NCI-H510A treated with DMSO at 0.1 percent for 48 hours (cell line): ENCODE data around the gene PFN1.

Source experiments
- DNase-seq: peaks from one replicate; lab custom pipeline; 2025; lab: John Stamatoyannopoulos, UW

Gene PFN1

GRCh38 chr17:4948166-4948930 lies at the start of gene PFN1:
Gene PFN1 (minus strand): TSS chr17:4948530. CDS start chr17:4948394, 136 bp downstream.
- peak; percentile 93 for DNase-seq

- DNase-seq = peak; percentile 84
Observed at GRCh38 chr17:4997302-4998026, 49.1 kb upstream of the PFN1 start, which contains the start of the genes INCA1 and KIF1C. Gene INCA1 (minus strand): TSS chr17:4997522. CDS start chr17:4994437, 3,085 bp downstream. Gene KIF1C (plus strand): TSS chr17:4997950. CDS start chr17:5000247, 2,297 bp downstream.

GRCh38 chr17:4994081-4994595 lies 45.8 kb upstream of the PFN1 start:
- no peak for DNase-seq

DNA sequence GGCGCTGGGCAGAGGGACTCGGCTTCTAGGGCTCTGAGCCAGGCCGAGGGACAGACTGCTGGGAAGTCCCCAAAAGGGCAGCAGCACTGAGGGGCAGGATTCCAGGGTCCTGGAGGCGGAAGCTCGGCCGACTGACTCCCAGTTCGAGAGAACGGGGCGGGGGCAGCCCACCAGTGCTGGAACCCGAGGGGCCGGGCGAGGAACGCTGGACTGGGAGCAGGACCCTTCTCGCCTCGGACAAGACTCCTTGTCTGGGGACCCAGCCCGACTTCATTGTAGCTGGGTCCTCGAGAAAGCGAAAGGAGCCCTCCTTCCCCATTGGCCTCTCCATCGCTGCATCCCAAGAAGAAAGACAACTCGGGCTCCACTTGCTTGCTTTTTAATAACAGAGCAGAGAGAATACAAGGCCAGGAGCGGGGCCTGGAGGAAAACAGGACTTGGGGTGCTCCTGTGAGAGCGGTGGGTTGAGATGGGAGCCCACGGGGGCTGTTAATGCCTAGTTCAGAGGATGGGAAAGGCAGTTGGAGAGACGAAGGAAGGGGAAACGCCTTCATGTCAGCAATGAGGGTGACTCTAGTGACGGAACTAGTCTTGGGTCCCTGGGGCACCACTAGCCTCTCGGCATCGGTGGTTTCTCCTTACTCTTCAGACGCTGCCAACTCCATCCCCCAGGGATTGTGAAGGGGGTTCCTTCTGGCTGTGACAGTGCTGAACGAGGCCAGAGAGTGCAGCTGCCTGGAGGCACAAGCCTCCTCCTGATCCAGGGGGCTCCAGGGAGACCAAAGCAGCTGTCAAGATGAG lies 39.6 kb upstream of the PFN1 start:
- no peak for DNase-seq

DNA sequence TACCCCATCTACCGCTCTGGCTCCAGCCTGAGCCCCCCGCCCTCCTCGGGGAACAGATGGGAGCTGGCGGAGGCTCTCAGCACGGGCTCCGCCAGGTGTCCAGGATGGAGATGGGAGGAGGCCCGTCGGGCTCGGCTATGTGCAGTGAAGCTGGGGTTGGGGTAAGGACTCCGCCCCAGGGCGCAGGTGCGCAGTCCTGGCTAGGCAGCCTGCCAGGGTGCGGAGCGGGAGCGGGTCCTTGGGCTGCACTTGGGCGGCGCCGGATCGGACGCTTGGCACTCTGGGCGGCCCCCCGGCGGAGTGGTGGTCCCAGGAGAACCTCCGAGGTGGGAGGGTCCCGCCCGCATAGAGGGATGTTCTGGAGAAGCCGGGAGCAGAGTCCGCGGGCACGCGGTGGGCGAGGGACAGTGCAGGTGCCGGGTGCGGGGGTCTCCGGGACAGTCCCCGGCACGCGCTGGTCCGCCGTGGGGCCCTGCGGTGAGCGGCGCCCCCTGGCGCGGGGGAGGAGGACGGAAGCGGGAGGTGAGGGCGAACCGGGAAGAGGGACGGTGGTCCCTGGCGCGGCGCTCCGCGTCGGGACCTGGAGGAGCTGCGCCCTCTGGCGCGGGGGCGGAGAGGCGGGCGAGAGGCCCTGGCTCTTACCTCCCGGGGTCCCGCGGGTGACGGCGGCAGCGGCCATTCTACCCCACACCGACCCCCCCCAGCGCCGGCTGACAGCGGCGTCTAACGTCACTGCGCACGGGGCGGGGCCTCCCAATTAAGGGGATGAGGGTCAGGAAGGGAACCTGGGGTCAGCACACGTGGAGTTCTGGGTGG lies 38.8 kb upstream of the PFN1 start, which contains the start of gene CAMTA2:
CAMTA2 (minus strand) TSS at position 725 of the 816 bp plus-strand sequence. CDS start 1,453 bp downstream, outside the sequence.
- peak; percentile 70 for DNase-seq

DNA sequence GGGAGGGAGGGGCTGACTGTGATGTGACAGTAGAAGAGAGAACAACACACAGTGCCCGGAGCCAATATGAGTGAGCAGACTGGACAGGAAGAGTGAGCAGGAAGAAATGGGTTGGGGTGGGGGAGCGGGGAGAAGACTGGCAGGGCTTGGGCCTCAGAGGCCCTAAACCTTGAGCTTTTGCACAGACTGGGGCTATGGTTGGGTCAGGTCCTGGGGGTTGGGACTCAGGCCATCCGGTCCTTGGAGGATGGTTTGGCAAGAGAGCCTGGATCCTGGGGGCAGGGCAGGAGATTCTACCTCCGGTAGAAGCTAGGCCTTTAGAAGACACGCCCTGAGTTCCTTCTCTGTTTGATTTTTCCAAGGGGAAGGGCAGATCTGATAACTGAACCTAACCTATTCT lies 38.1 kb upstream of the PFN1 start:
- peak; percentile 22 for DNase-seq

- no peak for DNase-seq
Observed at GRCh38 chr17:4982305-4982704, 34.0 kb upstream of the PFN1 start.

DNA sequence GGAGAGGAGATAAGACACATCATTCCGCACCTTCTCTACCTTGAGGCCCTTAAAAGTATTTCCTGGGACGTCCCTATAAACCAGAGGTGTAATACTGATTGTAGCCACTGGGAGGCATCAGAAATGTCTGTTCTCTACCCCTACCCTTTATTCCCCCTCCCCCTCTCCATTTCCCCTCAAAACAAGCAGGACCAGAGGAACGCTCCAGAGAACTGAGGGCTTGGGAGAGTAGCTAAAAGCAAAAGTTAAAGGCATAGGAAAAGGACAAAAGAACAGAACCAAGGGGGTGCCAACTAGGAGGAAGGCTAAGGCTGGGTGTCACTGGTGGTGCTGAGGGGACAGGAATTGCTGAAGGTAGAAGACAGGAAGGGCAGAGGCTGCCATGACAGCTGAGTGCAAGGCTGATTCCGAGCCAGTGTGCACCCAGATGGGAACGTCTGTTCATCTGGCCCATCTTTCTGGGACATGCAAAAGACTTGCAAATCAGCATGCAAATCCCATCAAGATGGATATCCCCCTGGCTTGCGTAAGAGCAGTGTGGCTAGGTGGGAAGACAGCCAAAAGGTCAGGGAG lies 32.4 kb upstream of the PFN1 start:
- DNase-seq = peak; percentile 32

DNA sequence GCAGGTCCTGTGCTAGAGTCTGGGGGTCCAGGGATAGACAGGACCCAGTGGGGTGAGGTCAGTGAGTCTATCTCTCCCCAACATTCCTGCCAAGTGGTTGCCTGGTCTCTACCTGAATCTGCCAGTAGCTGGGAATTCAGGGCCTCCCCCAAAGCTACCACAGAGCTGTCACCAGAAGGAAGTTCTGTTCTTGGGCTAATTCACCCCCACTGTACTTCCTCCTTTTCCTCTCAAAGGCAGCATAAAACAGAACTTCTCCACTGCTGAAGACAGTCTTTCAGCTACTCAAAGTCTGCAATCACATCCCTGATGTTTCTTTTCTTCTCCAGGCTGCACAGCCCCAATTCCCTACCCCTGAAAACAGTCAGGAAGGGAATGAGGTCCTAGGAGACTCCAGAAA lies 30.4 kb upstream of the PFN1 start:
- no peak for DNase-seq

- no peak for DNase-seq
Observed at GRCh38 chr17:4974115-4974670, 25.9 kb upstream of the PFN1 start.

DNA sequence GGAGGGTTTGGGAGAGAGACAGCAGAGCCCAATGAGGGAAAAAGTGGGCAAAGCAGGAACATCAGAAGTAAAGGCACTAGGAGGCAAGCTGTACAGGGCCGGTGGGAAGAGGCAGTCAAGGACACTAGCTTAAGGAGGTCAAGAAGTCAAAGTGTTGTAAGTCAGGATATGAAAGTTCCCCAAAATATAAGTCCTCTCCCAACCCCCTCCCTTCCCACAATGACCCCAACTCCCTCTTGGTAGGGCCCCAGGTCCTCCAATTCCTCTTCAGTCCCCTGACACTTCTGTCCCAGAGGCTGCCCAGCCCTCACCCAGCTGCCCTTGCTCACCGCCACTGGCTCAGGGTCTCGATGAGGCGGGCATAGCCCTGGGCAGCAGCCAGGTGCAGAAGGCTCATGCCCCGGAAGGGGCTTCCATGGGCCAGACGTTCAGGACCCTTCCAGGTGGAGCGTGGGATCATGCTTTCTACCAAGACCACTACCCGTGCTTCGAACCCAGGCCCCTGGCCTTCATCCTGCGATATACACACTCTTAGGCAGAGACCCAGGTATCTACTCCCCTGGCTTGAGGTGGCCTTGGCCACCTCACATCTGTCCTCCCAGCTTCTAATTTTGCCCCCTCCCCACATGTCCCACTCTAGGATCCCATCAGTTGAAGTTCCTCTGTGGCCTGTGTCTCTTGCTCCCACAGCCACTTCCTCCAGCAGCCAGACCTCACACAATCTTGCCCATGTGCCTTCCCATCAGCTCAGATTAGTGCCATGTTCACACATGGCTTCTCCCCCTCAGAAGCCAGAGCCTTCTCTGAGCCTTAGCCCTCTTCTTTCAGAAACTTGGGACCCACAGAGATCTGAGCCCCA lies 25.2 kb upstream of the PFN1 start:
- no peak for DNase-seq

- no peak for DNase-seq
Observed at GRCh38 chr17:4972752-4973151, 24.4 kb upstream of the PFN1 start.

GRCh38 chr17:4972322-4972721 lies 24.0 kb upstream of the PFN1 start:
- DNase-seq = no peak

- no peak for DNase-seq
Observed at GRCh38 chr17:4971826-4972225, 23.5 kb upstream of the PFN1 start.

- no peak for DNase-seq
Observed at GRCh38 chr17:4970273-4970672, 21.9 kb upstream of the PFN1 start.

DNA sequence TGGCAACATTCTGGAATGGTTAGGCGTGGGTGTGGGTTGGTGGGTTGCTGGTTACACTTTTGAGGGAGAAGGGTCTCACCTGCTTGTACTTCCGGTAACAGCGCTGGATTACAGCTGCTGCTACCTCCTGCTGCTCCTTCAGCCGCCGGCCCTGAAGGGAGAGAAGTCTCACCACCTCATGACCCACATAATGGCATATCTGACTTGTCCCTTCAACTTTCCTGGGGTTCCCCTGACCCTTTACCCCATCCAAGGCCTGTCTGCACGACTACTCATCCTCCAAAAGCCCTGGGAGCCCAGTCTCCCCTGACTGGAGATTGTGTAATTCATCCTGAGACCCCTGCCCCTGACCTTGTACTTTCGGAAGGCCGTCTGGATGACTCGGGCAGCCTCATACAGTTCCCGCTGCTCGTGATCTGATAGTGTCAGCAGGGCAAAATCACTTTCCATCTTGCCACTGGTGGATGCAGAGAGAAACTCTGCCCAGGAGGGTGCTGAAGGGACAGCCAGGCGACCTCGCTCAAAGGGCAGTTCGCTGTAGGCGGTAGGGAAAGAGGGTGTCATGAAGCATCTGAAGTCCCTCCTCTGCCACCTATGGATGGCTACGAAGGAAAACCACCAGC lies 21.3 kb upstream of the PFN1 start:
- no peak for DNase-seq

GRCh38 chr17:4969047-4969550 lies 20.8 kb upstream of the PFN1 start:
- peak; percentile 58 for DNase-seq

DNA sequence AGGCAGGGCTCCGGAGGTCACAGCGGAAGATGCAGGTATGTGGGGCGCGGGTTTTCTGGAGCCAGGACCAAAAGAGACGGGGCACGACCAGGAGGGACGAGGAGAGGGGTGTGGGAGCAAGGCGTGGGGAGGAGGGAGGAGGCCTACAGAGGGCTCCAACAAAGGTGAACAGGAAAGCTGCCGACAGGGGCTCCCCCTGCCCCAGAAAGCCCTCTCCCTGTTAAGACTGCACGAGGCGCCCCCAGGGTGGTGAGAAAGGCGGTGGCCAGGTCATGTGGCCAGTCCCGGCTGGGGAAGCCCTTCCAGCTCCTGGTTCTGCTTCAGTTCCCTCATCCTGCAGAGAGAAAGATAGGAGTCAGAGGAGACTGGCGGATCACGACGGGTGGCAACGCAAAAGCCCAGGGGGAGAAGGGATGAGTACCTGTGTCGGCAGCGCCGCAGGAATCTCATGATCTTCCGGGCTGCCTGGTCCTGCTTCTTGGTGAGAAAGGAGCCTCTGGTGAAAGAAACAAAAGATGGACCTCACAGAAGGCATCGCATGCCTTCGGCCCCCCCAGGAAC lies 20.2 kb upstream of the PFN1 start:
- DNase-seq = peak; percentile 26
